GM18517 (cell line): ENCODE data around the gene PLEKHH1.
A peak's percentile ranks its signal among the peaks of the same experiment; 100 is the strongest.

Experiments used
- ATAC-seq: cut with Tn5 transposase; IDR thresholded peaks from one replicate; pipeline ENCODE4 v1.9.1; 2021; ENCODE audit warnings: mild to moderate bottlenecking, moderate library complexity; ENCODE audit not compliant: unreplicated experiment

The PLEKHH1 gene

DNA sequence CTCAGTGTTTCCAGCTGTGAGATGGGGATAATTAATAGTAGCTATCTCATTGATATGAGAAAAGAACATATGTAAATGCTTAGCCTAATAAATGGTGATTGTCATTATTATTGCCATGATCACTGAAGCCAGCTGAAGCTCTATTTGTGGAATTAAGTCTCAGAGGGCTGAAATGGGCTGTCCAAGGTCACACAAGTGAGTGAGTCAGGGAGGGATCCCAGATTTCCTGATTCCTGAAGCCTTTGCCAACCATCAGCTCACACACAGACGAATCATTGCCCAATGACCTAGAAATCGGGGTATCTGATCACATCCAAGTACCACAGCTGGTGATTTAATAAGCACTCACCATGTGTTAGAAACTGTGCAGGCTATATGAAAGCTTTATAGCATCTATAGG is 23.0 kb upstream of the PLEKHH1 start:
- ATAC-seq: no peak

DNA sequence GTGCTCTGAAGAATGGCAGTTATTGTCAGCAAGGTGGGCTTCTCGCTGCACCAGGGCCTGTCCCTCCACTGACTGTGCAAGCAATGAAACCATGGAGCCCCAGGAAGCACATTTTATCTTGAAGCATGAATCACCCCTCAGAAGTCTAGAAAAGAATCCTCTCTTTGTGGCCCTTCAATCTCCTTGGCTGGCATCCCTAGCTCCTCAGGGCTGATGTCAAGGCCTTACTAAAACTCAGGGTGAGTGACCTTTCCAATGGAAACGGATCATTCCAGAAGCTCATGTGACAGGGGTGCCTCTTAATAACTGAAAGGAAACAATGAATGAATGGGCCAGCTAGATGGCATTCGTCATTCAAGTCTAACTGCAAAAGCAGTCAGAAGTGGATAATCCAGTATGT is 22.3 kb upstream of the PLEKHH1 start:
- ATAC-seq: no peak

GRCh38 chr14:67512463-67513310 is 20.4 kb upstream of the PLEKHH1 start:
- no peak for ATAC-seq

GRCh38 chr14:67513631-67514108 is 19.4 kb upstream of the PLEKHH1 start:
- no peak for ATAC-seq

DNA sequence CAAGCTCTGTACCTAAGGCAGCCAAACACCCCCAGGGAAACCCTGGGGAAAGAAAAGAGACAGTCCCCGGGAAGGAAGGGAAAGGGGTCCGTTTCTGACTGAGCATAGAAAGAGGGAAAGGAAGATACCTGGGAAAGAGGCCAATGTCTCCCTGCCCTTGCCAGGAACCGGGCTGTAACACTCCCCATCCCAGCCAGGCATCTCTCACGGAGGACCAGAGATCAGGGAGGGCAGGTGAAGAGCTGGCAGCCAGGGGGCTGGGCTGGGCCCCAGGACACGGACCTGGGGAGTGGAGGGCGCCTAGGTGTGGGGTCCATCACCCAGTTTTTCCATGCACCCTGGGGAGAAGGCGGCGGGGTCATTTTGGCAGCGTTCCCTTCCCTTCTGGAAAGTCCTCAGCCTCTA is 18.9 kb upstream of the PLEKHH1 start:
- no peak for ATAC-seq

GRCh38 chr14:67514650-67515385 is 18.3 kb upstream of the PLEKHH1 start:
- peak; percentile 49 for ATAC-seq

DNA sequence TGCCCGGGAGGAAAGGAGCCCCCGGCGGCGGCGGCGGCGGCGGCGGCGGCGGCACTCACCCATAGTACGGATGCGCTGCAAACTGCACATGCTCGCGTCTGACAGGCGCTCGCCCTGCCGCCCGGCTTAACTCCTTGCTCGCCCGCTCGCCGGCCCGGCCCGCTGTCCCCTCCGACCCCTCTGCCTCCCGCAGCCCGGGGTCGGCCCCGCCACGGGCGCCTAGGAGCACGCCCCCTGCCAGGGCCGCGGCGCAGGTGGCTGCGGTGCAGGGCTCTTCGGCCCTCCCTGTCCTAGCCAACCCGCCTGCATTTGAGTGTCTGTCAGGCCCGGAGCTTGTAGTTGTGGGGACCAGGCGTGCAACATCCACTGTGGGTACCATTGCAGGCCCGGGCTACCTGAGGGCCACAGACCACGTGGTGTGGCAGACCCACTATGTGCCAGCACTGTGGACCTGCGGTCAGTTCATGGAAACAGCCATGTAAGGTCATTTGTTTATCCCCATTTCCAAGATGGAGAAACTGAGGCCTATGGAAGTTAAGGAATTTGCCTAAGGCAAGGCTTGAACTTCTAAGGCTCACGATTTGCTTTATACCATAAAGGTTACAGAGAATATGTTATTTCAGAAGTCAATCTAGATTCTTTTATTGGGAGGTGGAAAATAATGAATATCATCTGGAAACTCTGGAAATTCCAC is 17.6 kb upstream of the PLEKHH1 start:
- ATAC-seq: peak; percentile 39

- ATAC-seq: no peak
These were observed 16.4 kb upstream of the PLEKHH1 start for GRCh38 chr14:67516676-67517075.

GRCh38 chr14:67517083-67517482 is 16.0 kb upstream of the PLEKHH1 start:
- no peak for ATAC-seq

DNA sequence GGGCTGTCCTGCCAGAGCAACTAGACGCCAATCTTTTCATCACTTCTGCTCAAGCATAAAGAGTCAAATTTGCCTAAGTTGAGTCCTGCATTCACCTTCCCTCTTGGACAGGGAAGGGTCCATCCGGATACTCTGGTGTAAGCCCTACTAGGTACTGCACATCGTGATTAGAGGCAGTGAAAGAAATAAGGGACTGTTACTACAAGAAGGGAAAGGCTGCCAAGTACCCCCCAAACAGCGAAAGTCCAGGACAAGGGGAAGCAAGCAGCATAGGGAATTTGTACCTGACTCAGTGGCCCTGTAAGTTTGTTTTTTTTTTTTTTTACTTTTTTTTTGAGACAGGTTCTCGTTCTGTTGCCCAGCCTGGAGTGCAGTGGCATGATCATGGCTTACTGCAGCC is 13.7 kb upstream of the PLEKHH1 start:
- ATAC-seq: no peak

GRCh38 chr14:67520482-67520881 is 12.6 kb upstream of the PLEKHH1 start:
- no peak for ATAC-seq

DNA sequence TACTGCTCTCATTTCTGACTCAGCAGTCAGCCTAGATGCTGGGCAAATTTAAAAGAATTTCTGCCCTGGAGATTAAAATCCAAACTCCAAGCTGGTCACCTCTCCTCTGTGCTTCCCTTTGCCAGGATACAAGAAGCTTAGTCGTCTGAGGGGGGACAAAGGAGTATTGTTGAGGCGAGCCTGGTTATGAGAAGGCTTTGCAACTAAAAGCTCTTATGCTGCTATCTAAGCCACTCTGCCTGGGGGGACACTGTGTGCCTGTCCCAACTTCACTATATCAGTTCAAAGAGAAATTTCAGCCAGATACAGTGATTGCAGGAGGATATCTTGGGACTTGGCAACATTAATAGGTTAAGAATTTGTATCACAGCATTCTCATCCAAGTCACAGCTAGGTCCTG is 10.8 kb upstream of the PLEKHH1 start:
- ATAC-seq: no peak

- ATAC-seq: no peak
These were observed 9.1 kb upstream of the PLEKHH1 start for GRCh38 chr14:67523764-67524633.

DNA sequence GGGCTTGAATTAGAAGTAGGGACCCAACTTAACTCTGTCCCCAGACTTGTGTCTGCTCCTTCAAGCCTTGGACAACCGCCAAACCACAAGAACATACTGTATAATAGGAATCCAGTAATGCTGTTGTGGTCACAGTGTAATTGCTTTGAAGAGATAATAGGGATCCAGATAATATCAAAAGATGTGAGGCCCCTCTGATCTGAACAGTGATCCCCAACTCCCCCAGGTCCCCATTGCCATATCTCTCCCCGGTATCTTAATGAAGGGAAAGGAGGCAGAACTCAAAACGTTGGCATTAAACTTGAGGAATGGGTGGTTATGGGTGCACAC is 8.5 kb upstream of the PLEKHH1 start:
- no peak for ATAC-seq

DNA sequence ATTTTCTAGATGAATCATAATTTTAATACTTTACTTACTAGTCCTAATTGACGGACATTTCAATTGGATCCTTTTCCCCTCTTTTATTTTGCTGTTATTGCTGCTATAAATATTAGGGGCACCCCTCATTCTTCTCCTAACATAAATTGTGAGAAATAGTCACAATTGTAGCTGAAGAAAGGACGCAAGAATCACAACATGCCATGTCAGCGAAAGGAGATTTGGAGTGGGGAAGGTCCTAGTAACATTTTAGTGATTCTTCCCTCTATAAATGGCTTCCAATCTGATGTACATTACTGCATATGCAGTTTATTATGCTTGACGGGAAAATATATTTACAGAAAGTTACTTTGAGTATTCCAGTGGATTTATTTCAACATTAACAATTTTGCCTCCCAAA is 7.7 kb upstream of the PLEKHH1 start:
- ATAC-seq: no peak

GRCh38 chr14:67526181-67526580 is 6.9 kb upstream of the PLEKHH1 start:
- ATAC-seq: no peak

DNA sequence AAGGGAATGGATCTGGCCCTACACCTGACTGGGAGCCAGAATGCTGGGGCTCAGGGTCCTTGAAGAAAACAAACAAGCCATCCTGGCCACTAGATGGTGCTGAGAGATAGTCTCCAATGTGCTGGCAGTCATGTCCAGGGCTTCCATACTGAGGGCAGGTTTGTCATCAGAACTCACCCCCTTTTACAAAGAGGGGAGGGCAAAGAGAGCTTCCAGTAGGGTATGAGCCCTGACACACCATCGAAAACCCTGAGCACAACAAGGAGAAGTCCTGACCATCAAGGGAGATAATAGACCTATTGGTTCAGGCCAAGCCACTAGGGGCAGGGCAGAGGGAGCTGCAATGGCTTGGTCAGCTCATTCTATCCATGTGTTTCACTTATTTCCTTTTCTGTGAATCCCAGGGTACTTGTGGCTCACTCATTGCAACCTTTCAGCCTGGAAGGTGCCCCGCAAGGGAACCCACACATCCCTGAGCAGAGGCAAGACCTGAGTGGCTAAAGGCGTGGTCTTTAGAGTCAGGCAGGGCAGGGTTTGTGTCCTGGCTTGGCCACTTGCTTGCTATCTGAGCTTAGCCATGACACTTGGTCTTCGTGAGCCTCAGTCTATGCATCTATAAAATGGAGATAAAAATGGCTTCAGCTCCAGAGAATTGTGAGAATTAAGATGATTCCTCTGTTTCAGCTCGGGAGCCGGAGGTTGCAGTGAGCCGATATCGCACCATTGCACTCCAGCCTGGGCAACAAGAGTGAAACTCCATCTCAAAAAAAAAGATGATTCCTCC is 6.2 kb upstream of the PLEKHH1 start:
- ATAC-seq: no peak

DNA sequence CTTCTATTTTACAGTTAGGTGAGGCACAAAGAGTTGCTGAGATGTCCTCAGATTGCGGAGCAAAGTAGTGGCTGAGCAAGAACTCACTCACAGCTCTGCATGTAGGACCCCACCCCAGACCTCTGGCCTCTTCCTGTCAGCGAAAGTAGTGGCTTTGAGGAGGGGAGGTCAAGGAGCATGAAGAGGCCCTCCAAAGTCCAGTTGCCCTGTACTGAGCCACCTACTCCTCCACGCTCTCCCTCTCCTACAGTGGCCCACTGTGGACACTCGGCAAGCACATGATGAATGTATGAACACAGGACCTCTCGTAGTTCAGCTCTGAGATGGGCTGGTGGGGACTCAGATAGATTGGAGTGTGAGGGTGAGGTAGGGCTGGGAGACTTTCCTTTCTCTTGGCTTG is 5.3 kb upstream of the PLEKHH1 start:
- ATAC-seq: no peak

- no peak for ATAC-seq
These were observed 4.8 kb upstream of the PLEKHH1 start for GRCh38 chr14:67528276-67528675.
